Esophagus (tissue), 2 donors: ENCODE data around the gene CHRM5. TPM values are rescaled to one million over a fixed set of nuclear protein-coding genes. Genes with fewer than 3 reads are reported as not detected.

Experiments
- H3K27ac ChIP-seq, 2 donors: one replicate each; pipeline ENCODE4 v1.5.1; 2013; ENCODE audit warnings: low read depth in 2 of 2, mild to moderate bottlenecking in 2 of 2, inconsistent platforms in 1 of 2, low read length in 1 of 2, moderate library complexity in 1 of 2
- H3K27me3 ChIP-seq, 2 donors: one replicate each; pipeline ENCODE4 v1.6.1; 2013; ENCODE audit warnings: low read length in 2 of 2, control low read depth in 1 of 2, mild to moderate bottlenecking in 1 of 2; ENCODE audit not compliant: insufficient read depth in 2 of 2, control insufficient read depth in 1 of 2
- H3K36me3 ChIP-seq, 2 donors: one replicate each; pipeline ENCODE4 v1.6.1; 2013; ENCODE audit warnings: low read length in 1 of 2; ENCODE audit not compliant: control insufficient read depth in 2 of 2, insufficient read depth in 2 of 2
- H3K4me1 ChIP-seq, 2 donors: one replicate each; pipeline ENCODE4 v1.6.1; 2013; ENCODE audit warnings: low read length in 1 of 2; ENCODE audit not compliant: control insufficient read depth in 2 of 2, insufficient read depth in 2 of 2
- H3K4me3 ChIP-seq, 2 donors: one replicate each; pipeline ENCODE4 v1.5.1; 2013; ENCODE audit warnings: low read length in 2 of 2, mild to moderate bottlenecking in 2 of 2, low read depth in 1 of 2, moderate library complexity in 1 of 2
- H3K9me3 ChIP-seq, 2 donors: one replicate each; pipeline ENCODE4 v1.6.1; 2013; ENCODE audit warnings: mild to moderate bottlenecking in 2 of 2, low read depth in 1 of 2, low read length in 1 of 2, moderate library complexity in 1 of 2; ENCODE audit not compliant: control insufficient read depth in 2 of 2, insufficient read depth in 1 of 2
- WGBS, 2 donors: extraction: QIAGEN DNeasy Blood & Tissue Kit; methylation state at CpG; one replicate each; pipeline ENCODE4 v1.1.7; 2013; 5-methylcytosine and 5-hydroxymethylcytosine counted together
- polyA plus RNA-seq, 2 donors: library from polyadenylated mRNA; stranded (reverse); fragments of 200-250 nt; gene quantifications; one replicate each; pipeline ENCODE4 v1.2.3, GENCODE V29; 2013
- donor health status: healthy with polysubstance abuse.
- donor health status: Bipolar disorder and iron deficiency.

CHRM5 gene
- not detected for polyA plus RNA-seq

- Histone ChIP-seq H3K4me1 (no peaks in the 10 kb centered on the region), H3K9me3 (no peaks in the 10 kb centered on the region), H3K4me3 (no peak within 1 kb of the TSS), H3K27me3 (no peaks in the 10 kb centered on the region), H3K36me3 (no peaks in the 10 kb centered on the region), H3K27ac (no peak within 1 kb of the TSS)
- WGBS, 2 donors: 61 to 62% methylated on average over 6 of the region's 6 CpGs
Measured at GRCh38 chr15:33968224-33968623, at the start of gene CHRM5. Gene CHRM5 (plus strand): TSS chr15:33968497. CDS start chr15:34062718, 94,221 bp downstream.

DNA sequence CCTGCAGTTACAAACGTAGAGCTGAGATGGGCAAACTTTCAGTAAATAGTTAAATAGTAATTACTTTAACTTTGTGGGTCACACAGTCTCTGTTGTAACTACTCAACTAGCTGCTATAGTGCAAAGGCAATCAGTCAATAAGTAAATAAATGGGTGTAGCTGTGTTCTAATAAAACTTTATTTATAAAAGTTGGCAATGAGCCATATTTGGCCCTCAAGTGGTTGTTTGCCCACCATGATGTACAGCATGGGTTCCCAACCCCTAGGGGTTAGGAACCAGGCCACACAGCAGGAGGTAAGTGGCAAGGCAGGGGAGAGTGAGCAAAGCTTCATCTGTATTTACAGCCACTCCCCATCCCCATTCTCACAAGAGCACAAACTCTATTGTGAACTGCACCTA, 44.9 kb upstream of the CHRM5 start:
- Histone ChIP-seq H3K27ac (no peak overlapping the region), H3K36me3 (no peaks in the 10 kb centered on the region), H3K4me3 (no peak overlapping the region), H3K9me3 (no peaks in the 10 kb centered on the region), H3K27me3 (no peaks in the 10 kb centered on the region), H3K4me1 (peaks cover 0 to 1% of the 10 kb centered on the region in 2 donors)
- 86% methylated on average over 1 of the region's 1 CpG for WGBS, 2 donors

DNA sequence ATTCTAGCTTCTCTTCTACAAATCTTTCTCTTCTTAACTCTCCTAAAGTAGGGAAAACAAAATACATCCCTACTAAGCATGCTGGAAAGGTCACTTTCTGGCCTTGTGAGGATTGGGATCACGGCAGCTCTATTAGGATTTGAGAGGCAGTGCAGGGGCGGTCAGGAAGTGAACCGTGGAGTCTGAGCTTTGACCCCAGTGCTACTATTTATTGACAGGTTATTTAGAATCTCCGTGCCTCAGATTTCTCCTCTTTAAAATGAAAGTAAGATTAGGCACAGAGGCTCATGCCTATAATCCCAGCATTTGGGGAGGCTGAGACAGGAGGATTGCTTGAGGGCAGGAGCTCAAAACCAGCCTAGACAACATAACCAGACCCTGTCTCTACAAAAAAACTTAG, 42.0 kb upstream of the CHRM5 start:
- no peaks in the 10 kb centered on the region for H3K9me3 ChIP-seq
- H3K27ac ChIP-seq: no peak overlapping the region
- H3K4me1 ChIP-seq: peaks cover 0 to 2% of the 10 kb centered on the region in 2 donors
- H3K27me3 ChIP-seq: no peaks in the 10 kb centered on the region
- H3K36me3 ChIP-seq: no peaks in the 10 kb centered on the region
- 69 to 79% methylated on average over 4 of the region's 4 CpGs for WGBS, 2 donors
- no peak overlapping the region for H3K4me3 ChIP-seq

DNA sequence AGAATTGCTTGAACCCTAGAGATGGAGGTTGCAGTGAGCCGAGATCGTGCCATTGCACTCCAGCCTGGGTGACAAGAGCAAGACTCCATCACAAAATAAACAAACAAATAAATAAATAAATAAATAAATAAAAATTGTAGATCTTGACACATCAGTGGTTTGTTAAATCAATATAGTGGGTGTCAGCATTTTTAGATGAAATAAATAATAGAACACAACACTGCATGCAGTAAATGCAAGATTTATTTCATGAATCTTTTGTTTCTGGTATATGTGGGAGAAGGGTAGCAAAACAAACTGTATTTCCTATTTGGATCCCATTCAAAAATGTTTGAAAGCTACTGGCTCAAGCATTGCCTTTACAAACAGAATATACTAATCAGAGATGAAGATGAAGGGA, 35.6 kb upstream of the CHRM5 start:
- Histone ChIP-seq H3K36me3 (no peaks in the 10 kb centered on the region), H3K9me3 (no peaks in the 10 kb centered on the region), H3K27me3 (no peaks in the 10 kb centered on the region), H3K4me3 (no peak overlapping the region), H3K27ac (no peak overlapping the region), H3K4me1 (peaks cover 0 to 2% of the 10 kb centered on the region in 2 donors)
- WGBS, 2 donors: 96% methylated on average over 2 of the region's 2 CpGs

- H3K9me3 ChIP-seq: no peaks in the 10 kb centered on the region
- 61% methylated on average over 3 of the region's 3 CpGs for WGBS, 2 donors
- H3K27me3 ChIP-seq: no peaks in the 10 kb centered on the region
- no peaks in the 10 kb centered on the region for H3K4me1 ChIP-seq
- H3K27ac ChIP-seq: no peak overlapping the region
- no peak overlapping the region for H3K4me3 ChIP-seq
- no peaks in the 10 kb centered on the region for H3K36me3 ChIP-seq
Measured at GRCh38 chr15:33934396-33934795, 33.9 kb upstream of the CHRM5 start.

- no peak overlapping the region for H3K4me3 ChIP-seq
- no peaks in the 10 kb centered on the region for H3K27me3 ChIP-seq
- H3K36me3 ChIP-seq: no peaks in the 10 kb centered on the region
- no peaks in the 10 kb centered on the region for H3K9me3 ChIP-seq
- no peak overlapping the region for H3K27ac ChIP-seq
- 70 to 80% methylated on average over 5 of the region's 5 CpGs for WGBS, 2 donors
- H3K4me1 ChIP-seq: no peaks in the 10 kb centered on the region
Measured at GRCh38 chr15:33934921-33935320, 33.4 kb upstream of the CHRM5 start.

GRCh38 chr15:33941279-33942063, 26.8 kb upstream of the CHRM5 start:
- Histone ChIP-seq H3K9me3 (no peaks in the 10 kb centered on the region), H3K36me3 (no peaks in the 10 kb centered on the region), H3K27me3 (no peaks in the 10 kb centered on the region), H3K4me3 (no peak overlapping the region), H3K27ac (no peak overlapping the region), H3K4me1 (no peaks in the 10 kb centered on the region)
- 72 to 76% methylated on average over 4 of the region's 4 CpGs for WGBS, 2 donors

DNA sequence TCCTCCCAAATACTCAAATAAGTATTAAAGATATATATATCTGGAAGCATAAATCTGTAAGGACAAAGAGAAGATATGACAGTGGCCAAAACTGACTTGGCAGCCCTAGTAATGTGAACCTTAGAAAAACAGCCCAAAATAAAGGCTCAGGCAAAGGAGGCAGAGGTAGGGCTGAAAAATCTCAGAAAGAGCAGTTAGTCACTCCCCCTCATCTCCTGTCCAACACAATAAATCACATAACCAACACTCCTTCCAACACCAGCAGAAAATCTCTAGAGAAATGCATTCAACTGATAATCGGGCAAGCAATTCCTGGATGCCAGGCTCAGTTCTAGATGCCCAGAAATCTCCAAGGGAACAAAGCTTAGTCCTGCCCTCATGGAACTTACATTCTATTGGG, 22.1 kb upstream of the CHRM5 start:
- no peaks in the 10 kb centered on the region for H3K27me3 ChIP-seq
- no peaks in the 10 kb centered on the region for H3K9me3 ChIP-seq
- no peak overlapping the region for H3K4me3 ChIP-seq
- H3K27ac ChIP-seq: no peak overlapping the region
- 88 to 90% methylated on average over 1 of the region's 1 CpG for WGBS, 2 donors
- H3K36me3 ChIP-seq: no peaks in the 10 kb centered on the region
- H3K4me1 ChIP-seq: no peaks in the 10 kb centered on the region

- H3K4me3 ChIP-seq: no peak overlapping the region
- 77 to 82% methylated on average over 10 of the region's 10 CpGs for WGBS, 2 donors
Measured at GRCh38 chr15:33955945-33956344, 12.4 kb upstream of the CHRM5 start.

GRCh38 chr15:33956397-33956796, 11.9 kb upstream of the CHRM5 start:
- WGBS, 2 donors: 30 to 55% methylated on average over 1 of the region's 1 CpG
- Histone ChIP-seq H3K9me3 (no peaks in the 10 kb centered on the region), H3K36me3 (no peaks in the 10 kb centered on the region), H3K4me3 (no peak overlapping the region), H3K27ac (no peak overlapping the region), H3K4me1 (no peaks in the 10 kb centered on the region), H3K27me3 (no peaks in the 10 kb centered on the region)

More at GRCh38 chr15:33955945-33956344, 12.4 kb upstream of the CHRM5 start:
- no peaks in the 10 kb centered on the region for H3K27me3 ChIP-seq
- no peaks in the 10 kb centered on the region for H3K36me3 ChIP-seq
- H3K4me1 ChIP-seq: no peaks in the 10 kb centered on the region
- H3K9me3 ChIP-seq: no peaks in the 10 kb centered on the region
- H3K27ac ChIP-seq: no peak overlapping the region
